ENCODE results near the gene RPP40. TPM values are rescaled to one million over a fixed set of nuclear protein-coding genes. Genes with fewer than 3 reads are reported as not detected.
"Not testable (repeated sequence)": the region's sequence is repeated elsewhere in the genome, so short reads cannot be mapped to it uniquely, and the experiment has no call there.

Gene RPP40
- polyA plus RNA-seq, 10 donors: 9.4 to 17.3 (median 13.6) TPM

GRCh38 chr6:5025911-5026819 lies 22.3 kb upstream of the RPP40 start:
- DNase-seq: peak; percentile 62 to 88 (median 70)

GRCh38 chr6:5023923-5024322 lies 20.1 kb upstream of the RPP40 start:
- no peak for DNase-seq

GRCh38 chr6:5020142-5020541 lies 16.3 kb upstream of the RPP40 start:
- no peak for DNase-seq

GRCh38 chr6:5014072-5014561 lies 10.3 kb upstream of the RPP40 start:
- DNase-seq: no peak

- DNase-seq: peak; percentile 42 to 68 (median 58)
These were observed 8.7 kb upstream of the RPP40 start for GRCh38 chr6:5012519-5012918.

- no peak for DNase-seq
These were observed 7.5 kb upstream of the RPP40 start for GRCh38 chr6:5011346-5011745.

GRCh38 chr6:5007531-5007930 lies 3.7 kb upstream of the RPP40 start:
- DNase-seq: no peak

- no peak for DNase-seq
These were observed 2.4 kb upstream of the RPP40 start for GRCh38 chr6:5006222-5006621.

GRCh38 chr6:5005038-5005433 lies 1.2 kb upstream of the RPP40 start:
- not testable (repeated sequence) for DNase-seq

- no peak for DNase-seq
These were observed 668 bp upstream of the RPP40 start for GRCh38 chr6:5004373-5005037.

- peak in 1 of 3 donors; percentile 12 for DNase-seq
These were observed 4.3 kb downstream of the RPP40 start for GRCh38 chr6:4999586-4999985.

- DNase-seq: no peak
These were observed 6.0 kb downstream of the RPP40 start for GRCh38 chr6:4997862-4998261.

- no peak for DNase-seq
These were observed 9.1 kb downstream of the RPP40 start for GRCh38 chr6:4994741-4995140.

GRCh38 chr6:4987432-4987831 lies 16.4 kb downstream of the RPP40 start:
- DNase-seq: no peak

GRCh38 chr6:4986999-4987398 lies 16.8 kb downstream of the RPP40 start:
- DNase-seq: no peak

GRCh38 chr6:4983322-4983721 lies 20.5 kb downstream of the RPP40 start:
- DNase-seq: no peak

GRCh38 chr6:4981761-4982160 lies 22.1 kb downstream of the RPP40 start:
- no peak for DNase-seq

- no peak for DNase-seq
These were observed 24.4 kb downstream of the RPP40 start for GRCh38 chr6:4979426-4979825.

GRCh38 chr6:4977468-4977867 lies 26.4 kb downstream of the RPP40 start:
- no peak for DNase-seq

GRCh38 chr6:4975506-4975905 lies 28.3 kb downstream of the RPP40 start:
- peak; percentile 52 to 82 (median 67) for DNase-seq

GRCh38 chr6:4974962-4975361 lies 28.9 kb downstream of the RPP40 start:
- no peak for DNase-seq

- DNase-seq: peak; percentile 73 to 94 (median 85)
These were observed 29.7 kb downstream of the RPP40 start for GRCh38 chr6:4973982-4974745.

Measured in muscle of back (tissue), 11 donors.